HG03439 (cell line): Measurements from ENCODE around the gene SSH2.
A peak's percentile ranks its signal among the peaks of the same experiment; 100 is the strongest.

Experiments
- ATAC-seq: cut with Tn5 transposase; IDR thresholded peaks from one replicate; pipeline ENCODE4 v1.9.1; 2021; ENCODE audit warnings: mild to moderate bottlenecking, moderate library complexity; ENCODE audit not compliant: unreplicated experiment

SSH2 gene

GRCh38 chr17:29594519-29595090 is 335.4 kb downstream of the SSH2 start:
- no peak for ATAC-seq

- no peak for ATAC-seq
Observed at GRCh38 chr17:29593591-29594518, 336.2 kb downstream of the SSH2 start.

- ATAC-seq, result no peak
Observed at GRCh38 chr17:29592850-29593551, 337.0 kb downstream of the SSH2 start, which contains the start of gene ANKRD13B. Gene ANKRD13B, plus strand, starts transcription at chr17:29593132. Its CDS starts 490 bp downstream, at chr17:29593622.

- ATAC-seq, result no peak
Observed at GRCh38 chr17:29591737-29592608, 338.1 kb downstream of the SSH2 start.

GRCh38 chr17:29591146-29591736 is 338.8 kb downstream of the SSH2 start:
- ATAC-seq, result no peak

GRCh38 chr17:29590411-29591145 is 339.4 kb downstream of the SSH2 start:
- ATAC-seq, result no peak

- ATAC-seq, result peak; percentile 44
Observed at GRCh38 chr17:29589524-29590410, 340.3 kb downstream of the SSH2 start, which contains the start of gene GIT1. Gene GIT1, minus strand, starts transcription at chr17:29589648. Its CDS starts 270 bp downstream, at chr17:29589378.

GRCh38 chr17:29588562-29589411 is 341.2 kb downstream of the SSH2 start:
- ATAC-seq, result peak; percentile 12

- ATAC-seq, result no peak
Observed at GRCh38 chr17:29588017-29588561, 341.9 kb downstream of the SSH2 start.

- ATAC-seq, result no peak
Observed at GRCh38 chr17:29587591-29587990, 342.4 kb downstream of the SSH2 start.

GRCh38 chr17:29586676-29587469 is 343.2 kb downstream of the SSH2 start:
- no peak for ATAC-seq

- no peak for ATAC-seq
Observed at GRCh38 chr17:29585080-29585751, 344.8 kb downstream of the SSH2 start.

- ATAC-seq, result no peak
Observed at GRCh38 chr17:29584452-29585079, 345.5 kb downstream of the SSH2 start.

GRCh38 chr17:29583324-29584248 is 346.4 kb downstream of the SSH2 start:
- ATAC-seq, result no peak
